NCI-H69 (cell line): Measurements from ENCODE around the gene MGA.

Source experiments
- DNase-seq: peaks from one replicate; lab custom pipeline; 2025; lab: John Stamatoyannopoulos, UW

Gene MGA

GRCh38 chr15:41783296-41783695 lies 123.1 kb downstream of the MGA start:
- no peak for DNase-seq

DNA sequence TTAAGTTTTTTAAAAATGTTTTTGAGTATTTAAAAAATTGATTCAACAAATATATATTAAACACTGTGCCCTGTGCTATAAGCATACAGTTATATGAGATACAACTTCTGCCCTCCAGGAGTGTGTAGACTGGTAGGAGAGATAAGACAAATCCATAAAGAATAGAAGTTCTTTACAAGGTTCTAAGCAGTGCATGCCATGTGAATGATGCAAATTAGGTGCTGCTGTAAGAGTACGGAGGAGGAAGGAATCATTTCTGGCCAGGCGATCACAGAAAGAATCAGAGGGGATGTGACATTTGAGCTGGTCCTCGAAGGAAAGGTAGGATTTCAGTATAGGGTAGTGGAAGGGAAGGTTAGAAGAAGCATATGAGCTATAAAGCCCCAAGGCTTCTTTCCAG lies 128.1 kb downstream of the MGA start:
- DNase-seq: no peak

GRCh38 chr15:41789236-41789635 lies 129.0 kb downstream of the MGA start:
- DNase-seq: no peak

DNA sequence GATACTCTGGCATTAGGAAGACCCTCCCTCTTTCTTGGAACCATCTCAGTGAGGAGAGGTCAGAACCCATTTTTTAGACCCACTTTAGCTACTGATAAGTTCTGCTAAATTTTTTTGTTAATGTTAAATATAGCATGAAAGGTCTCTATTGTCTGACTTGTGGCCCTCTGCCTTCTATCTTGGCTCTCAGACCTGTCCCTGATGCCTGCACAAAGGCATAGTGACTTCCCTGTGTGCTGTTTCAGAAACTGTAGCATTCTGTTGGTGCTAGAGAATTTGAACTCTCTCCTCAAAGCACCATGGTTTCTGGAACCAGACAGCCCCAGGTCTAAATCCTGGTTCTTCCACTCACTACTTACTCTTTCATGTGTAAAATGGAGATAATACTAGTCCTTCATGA lies 129.5 kb downstream of the MGA start:
- DNase-seq: no peak

- DNase-seq: no peak
Observed at GRCh38 chr15:41790169-41790568, 130.0 kb downstream of the MGA start.

DNA sequence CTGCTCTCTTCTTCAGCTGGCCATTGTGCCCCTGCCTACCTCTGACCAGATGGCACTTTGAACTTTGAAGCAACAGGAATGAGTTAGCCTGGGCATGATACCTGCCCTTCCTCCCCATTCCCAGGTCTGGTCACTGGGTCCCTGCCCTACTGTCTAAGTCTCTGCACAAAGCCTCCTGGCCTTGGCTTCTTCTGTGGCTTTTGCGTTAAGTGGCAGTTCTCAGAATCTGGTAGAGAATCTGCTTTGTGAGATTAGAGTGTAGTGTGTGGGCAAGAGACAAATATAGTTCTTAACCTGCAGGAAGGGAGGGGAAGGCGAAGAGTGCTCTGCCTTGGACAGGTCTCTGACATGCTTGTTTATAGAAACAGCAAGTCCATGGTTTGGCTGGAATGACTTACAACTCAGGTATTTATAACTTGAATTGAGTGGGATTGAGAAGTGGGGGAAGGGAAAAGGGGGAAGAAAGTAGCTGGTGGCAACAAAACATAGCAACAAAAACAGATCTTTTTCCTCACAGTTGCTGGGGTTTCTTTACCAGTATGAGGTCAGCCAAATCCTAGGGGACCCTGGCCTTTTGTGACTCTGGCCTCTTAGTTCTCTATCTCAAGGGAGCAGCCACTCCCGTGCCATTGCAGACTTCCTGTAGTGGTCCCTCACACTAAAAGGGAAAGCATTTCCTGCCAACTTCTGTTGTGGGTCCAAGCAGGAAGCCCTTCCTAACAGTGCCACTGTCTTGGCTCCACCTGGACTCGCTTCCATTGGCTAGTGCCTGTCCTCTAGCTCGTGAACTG lies 130.7 kb downstream of the MGA start:
- DNase-seq: peak; percentile 5

- no peak for DNase-seq
Observed at GRCh38 chr15:41791547-41791937, 131.3 kb downstream of the MGA start.

DNA sequence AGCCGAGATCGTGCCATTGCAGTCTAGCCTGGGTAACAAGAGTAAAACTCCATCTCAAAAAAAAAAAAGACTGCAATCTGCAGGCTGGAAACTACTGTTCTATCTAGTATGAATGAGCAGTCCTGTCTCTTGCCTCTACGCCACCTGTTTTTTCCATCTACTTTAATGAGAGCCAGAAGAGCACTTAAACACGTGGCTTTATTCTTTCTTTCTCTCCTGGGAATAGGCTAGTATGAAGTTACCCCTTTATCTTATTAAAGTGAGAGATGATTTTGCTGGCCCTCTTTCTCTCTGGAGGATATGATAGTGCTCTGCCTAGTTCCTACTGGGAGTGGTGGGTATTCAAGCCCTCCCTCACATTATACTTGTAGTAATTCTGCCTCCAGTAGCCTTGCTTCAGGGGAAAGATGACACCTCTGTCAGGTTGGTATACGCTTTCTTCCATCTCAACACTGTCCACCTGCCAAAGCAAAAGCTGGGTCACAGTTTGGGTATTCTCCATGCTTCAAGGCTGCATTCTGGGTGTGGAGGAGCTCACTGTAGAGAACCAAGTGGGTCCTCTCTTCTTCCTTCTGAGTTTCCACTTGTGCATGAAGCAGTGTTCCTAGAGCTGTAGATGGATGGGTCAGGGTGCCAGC lies 131.9 kb downstream of the MGA start:
- peak; percentile 11 for DNase-seq

DNA sequence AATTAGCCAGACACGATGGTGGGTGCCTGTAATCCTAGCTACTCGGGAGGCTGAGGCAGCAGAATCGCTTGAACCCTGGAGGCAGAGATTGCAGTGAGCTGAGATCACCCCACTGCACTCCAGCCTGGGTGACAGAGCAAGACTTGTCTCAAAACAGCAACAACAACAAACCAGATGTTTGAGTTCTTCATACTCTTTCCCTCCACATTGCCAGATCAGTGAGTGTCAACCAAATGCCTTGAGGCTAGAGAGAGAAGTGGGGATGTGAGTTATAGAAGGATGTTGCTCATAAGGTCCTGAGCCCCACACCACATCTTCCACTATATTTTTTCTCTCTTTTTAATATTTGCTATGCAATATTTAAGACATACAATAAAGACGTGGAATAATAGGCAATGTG lies 133.9 kb downstream of the MGA start:
- no peak for DNase-seq

GRCh38 chr15:41795996-41796856 lies 136.0 kb downstream of the MGA start:
- DNase-seq: no peak

DNA sequence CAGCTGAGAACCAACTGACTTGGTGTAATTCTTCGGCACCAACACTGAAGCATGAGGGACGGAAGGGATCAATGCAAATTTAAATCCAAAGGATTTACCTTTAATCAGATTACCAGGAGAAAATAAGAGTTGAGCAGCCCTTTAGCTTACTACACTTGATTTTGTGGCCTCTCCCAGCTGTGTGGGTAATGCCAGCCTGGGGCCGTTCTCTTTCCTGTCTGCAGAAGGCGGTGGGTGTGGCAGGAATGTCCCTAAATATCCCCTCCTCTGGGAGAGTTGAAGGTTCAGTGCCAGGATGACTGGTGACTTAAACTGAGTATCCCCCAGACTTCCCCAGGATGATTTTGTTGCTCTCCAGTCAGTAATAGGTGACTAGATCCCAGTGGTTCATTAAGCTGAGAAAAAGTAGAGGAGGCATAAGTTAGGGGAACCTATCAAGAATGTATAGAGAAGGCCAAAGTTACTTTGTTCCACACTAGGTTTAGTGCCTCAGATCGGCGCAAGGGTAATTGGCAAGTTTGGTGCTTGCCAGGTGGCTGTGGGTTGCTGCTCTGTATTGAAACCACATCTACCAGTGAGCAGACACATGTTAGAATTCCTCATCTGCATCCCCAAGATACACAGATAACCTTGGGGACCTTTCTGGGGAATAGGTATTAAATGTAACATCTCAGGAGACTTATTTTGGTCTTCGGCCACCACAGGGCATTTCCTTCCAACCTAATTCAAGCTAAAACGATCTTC lies 137.2 kb downstream of the MGA start:
- no peak for DNase-seq

DNA sequence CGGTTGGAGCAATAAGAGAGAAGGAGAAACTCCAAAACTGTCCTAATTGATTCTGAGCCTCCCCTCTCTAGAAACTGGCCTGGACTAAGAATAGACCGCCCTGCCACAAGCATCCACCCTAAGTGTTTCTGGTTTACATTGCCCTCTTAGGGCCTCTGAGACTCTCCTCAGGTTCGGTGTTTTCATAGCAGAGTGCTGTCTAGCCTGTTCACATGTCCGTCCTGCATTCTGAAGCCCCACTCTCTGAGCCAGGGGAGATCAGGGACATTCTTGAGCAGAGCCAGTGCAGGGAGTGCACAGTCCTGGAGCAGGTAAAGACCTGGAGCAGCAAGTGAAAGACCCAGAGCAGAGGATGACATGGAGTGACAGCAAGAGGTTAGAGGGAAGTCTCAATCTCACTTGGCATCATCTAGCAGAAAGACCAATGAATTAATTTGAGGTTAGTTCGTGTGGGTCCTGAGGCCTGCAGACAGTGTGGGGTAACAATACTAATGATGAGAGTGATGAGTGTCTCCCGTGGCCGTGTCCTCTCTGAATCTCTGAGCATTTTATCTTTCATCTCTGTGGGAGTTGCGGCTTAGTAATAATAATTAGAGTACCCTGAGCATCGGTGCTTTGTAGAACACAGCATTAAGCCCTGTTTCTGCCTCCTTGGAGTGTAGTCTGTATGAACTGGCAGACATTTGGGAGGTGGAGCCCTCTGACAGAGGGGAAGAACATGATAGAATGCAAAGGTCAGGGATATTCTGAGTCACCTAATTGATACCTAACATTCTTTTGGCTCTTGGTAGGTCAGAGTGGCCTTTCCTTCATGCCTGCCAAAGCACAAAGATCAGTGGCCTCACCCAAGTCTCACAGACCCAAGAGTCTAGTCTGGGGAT lies 138.6 kb downstream of the MGA start:
- no peak for DNase-seq

DNA sequence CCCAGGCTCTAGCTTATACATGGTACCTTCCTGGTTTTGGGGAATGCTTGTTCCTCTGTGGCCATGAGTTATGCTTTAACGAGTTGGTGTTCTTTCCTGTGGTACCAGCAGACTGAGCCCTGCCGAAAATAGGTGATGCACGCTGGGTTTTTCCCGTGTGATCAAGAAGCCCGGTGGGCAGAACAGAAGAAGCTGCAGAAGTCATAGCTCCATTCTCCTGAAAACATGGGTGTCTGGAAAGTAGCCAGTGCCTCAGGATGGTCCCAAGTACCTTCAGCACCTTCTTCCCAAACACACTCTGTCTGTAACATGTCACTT lies 139.2 kb downstream of the MGA start:
- no peak for DNase-seq

GRCh38 chr15:41801185-41801584 lies 141.0 kb downstream of the MGA start:
- DNase-seq: no peak

DNA sequence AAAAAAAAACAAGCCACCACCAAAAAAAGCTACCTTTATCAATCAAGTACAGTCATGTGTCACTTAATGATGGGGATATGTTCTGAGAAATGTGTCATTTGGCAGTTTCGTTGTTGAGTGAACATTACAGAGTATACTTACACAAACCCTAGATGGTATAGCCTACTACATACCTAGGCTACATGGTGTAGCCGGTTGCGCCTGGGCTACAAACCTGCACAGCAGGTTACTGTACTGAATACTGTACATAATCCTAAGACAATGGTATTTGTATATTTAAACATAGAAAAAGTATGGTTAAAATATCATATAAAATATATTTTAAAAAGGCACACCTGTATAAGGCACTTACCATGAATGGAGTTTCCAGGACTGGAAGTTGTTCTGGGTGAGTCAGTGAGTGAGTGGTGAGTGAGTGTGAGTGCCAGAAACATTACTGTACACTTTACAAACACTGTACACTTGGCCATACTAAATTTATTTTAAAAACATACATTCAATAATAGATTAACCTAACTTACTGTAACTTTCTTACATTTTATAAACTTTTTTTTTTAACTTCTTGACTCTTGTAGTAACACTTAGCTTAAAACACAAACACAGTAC lies 141.7 kb downstream of the MGA start:
- no peak for DNase-seq

GRCh38 chr15:41804361-41804760 lies 144.2 kb downstream of the MGA start:
- no peak for DNase-seq

- DNase-seq: no peak
Observed at GRCh38 chr15:41804916-41805666, 144.9 kb downstream of the MGA start.

DNA sequence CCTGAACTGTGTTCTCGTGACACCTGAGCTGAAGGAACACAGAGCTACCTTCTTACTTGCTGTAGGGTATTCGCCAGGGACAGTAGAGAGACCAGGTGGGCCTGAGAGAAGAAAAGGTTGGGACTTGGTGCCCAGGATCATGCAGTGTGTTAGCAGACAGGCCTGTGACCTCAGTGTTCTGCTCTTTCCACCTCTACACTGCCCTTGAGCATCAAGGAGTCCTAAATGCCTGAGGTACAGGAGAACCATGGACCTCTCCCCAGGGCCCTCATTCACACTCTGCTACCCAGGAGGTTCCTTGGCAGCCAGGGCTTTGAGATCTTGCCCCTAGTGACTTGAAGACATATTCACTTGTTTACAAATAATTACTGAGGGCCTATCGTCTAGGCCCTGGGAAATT lies 145.5 kb downstream of the MGA start:
- DNase-seq: no peak

DNA sequence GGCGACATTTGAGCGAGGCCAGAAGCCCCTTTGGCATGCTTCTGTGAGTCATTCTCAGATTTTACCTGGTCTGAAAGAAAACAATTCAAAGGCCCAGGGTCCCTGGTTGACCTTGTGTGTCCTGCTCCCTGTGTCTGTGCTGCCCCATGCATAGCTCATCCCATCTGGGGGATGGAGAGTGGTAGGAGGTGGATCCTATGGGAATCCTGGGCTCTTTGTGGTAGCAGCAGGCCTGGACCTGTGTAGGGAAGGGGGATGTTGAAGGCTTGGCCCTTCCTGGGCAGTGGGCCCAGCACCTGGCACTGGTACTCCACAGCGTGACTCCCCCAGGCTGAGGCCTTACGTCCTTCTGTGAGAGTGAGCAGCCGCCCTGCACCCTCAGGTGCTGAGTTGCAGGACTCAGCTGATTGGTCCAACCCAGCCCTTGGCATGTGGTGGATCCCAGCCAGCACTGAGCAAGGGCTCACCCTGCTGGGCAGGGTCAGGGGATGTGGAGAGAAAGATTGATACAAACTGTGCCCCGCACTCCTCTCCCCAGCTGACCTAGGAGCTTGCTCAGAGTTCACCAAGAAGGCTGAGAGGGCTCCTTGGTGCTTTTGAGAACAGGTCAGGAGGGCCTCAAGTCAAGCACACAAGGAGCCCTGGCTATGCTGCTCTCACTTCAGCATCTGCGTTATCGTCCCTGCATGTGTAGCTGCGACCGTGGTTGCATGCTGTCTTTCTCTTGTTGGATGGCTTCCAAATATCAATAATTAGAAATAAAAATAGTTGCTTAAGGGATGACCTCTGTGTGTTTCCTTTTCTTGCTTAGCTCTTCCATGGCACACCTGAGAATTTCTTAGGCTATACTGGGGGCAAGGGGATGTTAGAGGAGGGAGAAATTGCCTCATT lies 146.3 kb downstream of the MGA start:
- DNase-seq: peak; percentile 4
